ENCODE results near the gene ALDOB.

ALDOB gene

GRCh38 chr9:101446732-101447131 is 11.2 kb upstream of the ALDOB start:
- H3K36me3 Mint-ChIP-seq (ENCODE audit: low read depth) = no peaks in the 10 kb centered on the region

DNA sequence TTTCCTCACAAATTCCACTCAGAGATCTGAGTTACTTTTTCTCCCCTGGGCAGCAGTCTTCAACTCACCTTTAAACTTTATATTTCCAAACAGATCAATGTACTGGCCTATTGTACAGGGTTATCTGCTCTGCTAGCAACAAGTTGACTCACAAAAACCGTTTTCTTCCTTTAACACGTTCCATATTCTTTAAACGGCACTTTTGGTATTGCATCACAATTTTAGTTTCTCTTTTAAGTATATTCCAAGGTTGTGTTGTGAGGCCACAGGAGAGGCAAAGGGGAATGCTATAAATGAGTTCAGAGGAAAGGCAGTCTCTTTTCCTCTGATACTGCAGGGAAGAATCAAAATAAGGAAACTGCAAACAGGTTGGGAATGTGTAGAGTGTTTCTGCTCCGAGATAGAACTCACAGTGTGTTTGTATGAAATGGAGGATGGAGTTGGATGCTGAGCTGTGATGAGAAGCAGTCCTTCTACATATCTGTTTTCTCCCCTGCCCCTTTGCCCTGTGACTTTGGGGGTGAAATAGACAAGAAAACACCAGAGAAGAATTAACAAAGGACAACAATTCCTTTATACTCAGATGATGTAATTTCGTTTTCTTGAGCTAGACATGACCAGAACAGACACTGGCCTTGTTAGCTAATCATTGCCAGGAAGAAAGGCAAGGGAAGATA is 9.9 kb upstream of the ALDOB start:
- Mint-ChIP-seq H3K36me3 (ENCODE audit: low read depth) (no peaks in the 10 kb centered on the region), H3K4me1 (peaks cover 17% of the 10 kb centered on the region), H3K27ac (peak overlapping the region; percentile 20 to 77 (median 72)), H3K4me3 (no peak overlapping the region), H3K9me3 (no peaks in the 10 kb centered on the region), H3K27me3 (ENCODE audit: low read depth) (no peaks in the 10 kb centered on the region)
- no peak for TF ChIP-seq CTCF (IDR thresholded peaks at IDR 0.05; ENCODE audit: unreplicated experiment in 3 of 3)

More at GRCh38 chr9:101446732-101447131, 11.2 kb upstream of the ALDOB start:
- Mint-ChIP-seq H3K27me3 (ENCODE audit: low read depth) (no peaks in the 10 kb centered on the region), H3K9me3 (peaks cover 2% of the 10 kb centered on the region), H3K4me3 (no peak overlapping the region), H3K27ac (peak overlapping the region in 1 of 3 experiments; percentile 72), H3K4me1 (peaks cover 23% of the 10 kb centered on the region)
- no peak for TF ChIP-seq CTCF (IDR thresholded peaks at IDR 0.05; ENCODE audit: unreplicated experiment in 3 of 3)

DNA sequence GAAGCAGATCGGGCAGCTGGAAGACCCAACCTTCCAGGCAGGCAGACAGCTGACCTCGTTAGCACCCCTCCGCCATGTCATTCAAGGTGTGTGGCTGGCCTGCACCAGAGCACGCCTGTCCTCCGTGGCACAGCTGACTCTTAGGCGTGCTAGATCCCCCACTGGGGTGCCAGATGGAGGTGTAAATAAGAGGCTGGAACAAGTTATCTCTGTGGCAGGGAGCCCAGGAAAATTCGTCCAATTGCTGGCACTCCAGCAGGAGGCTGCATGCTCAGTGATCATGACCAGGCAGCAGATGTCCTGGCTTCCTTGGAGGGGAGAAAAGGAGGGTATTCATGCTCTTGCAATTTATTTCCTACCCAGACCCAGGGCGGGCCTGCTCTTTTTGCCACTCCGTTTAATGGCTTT is 7.8 kb upstream of the ALDOB start:
- Mint-ChIP-seq H3K36me3 (ENCODE audit: low read depth) (no peaks in the 10 kb centered on the region), H3K27ac (no peak overlapping the region), H3K4me1 (peaks cover 11% of the 10 kb centered on the region), H3K9me3 (no peaks in the 10 kb centered on the region), H3K27me3 (ENCODE audit: low read depth) (no peaks in the 10 kb centered on the region), H3K4me3 (no peak overlapping the region)
- TF ChIP-seq CTCF (IDR thresholded peaks at IDR 0.05; ENCODE audit: unreplicated experiment in 3 of 3) = no peak

DNA sequence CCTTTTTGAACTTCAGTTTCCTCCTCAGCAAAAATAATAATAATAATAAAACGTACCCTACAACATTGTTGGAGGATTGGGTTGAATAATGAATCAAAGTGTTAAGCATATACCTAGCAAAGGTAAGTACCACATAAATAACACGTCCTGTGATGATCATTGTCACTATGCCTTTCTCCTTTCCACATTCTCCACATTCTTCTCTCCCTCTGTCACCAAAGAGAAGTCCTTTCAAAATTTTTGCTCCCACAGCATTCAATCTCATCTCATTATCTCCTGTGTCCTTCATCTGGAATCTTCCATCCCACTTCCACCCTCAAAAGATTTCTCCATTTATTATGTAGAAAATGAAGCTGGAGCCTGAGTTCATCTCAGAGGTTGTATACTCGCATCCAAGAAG is 7.2 kb upstream of the ALDOB start:
- H3K27ac Mint-ChIP-seq = no peak overlapping the region
- H3K4me1 Mint-ChIP-seq = peaks cover 11% of the 10 kb centered on the region
- no peak overlapping the region for H3K4me3 Mint-ChIP-seq
- no peaks in the 10 kb centered on the region for H3K27me3 Mint-ChIP-seq (ENCODE audit: low read depth)
- H3K9me3 Mint-ChIP-seq = no peaks in the 10 kb centered on the region
- no peak for TF ChIP-seq CTCF (IDR thresholded peaks at IDR 0.05; ENCODE audit: unreplicated experiment in 3 of 3)
- H3K36me3 Mint-ChIP-seq (ENCODE audit: low read depth) = no peaks in the 10 kb centered on the region

DNA sequence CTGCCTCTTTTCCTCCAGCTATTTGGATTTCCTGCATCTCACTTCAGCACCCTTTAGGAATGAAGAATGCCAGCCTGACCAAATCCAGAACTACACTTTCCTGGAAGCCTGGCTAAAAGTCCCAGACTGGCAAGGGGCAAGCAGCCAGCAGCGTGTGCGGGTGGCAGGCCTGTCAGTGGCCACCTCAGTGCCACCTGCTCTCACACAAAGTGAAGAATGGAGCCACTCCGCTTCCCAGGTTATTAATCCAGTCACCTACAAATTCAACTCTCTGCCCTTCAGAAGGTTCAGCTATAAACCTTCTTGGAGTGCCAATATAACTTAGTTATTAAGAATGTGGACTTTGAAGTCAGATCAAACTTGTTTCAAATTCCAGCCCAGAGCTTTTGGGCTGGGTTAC is 6.7 kb upstream of the ALDOB start:
- Mint-ChIP-seq H3K27ac (no peak overlapping the region), H3K27me3 (ENCODE audit: low read depth) (no peaks in the 10 kb centered on the region), H3K4me1 (peaks cover 11% of the 10 kb centered on the region), H3K36me3 (ENCODE audit: low read depth) (no peaks in the 10 kb centered on the region), H3K9me3 (no peaks in the 10 kb centered on the region), H3K4me3 (no peak overlapping the region)
- TF ChIP-seq CTCF (IDR thresholded peaks at IDR 0.05; ENCODE audit: unreplicated experiment in 3 of 3) = no peak

- Mint-ChIP-seq H3K36me3 (ENCODE audit: low read depth) (no peaks in the 10 kb centered on the region), H3K9me3 (no peaks in the 10 kb centered on the region), H3K27ac (no peak overlapping the region), H3K27me3 (ENCODE audit: low read depth) (no peaks in the 10 kb centered on the region), H3K4me3 (no peak overlapping the region), H3K4me1 (peaks cover 11% of the 10 kb centered on the region)
- TF ChIP-seq CTCF (IDR thresholded peaks at IDR 0.05; ENCODE audit: unreplicated experiment in 3 of 3) = no peak
These were observed 5.2 kb upstream of the ALDOB start for GRCh38 chr9:101440714-101441230.
